ENCODE results near the gene OTUD3.

DNA sequence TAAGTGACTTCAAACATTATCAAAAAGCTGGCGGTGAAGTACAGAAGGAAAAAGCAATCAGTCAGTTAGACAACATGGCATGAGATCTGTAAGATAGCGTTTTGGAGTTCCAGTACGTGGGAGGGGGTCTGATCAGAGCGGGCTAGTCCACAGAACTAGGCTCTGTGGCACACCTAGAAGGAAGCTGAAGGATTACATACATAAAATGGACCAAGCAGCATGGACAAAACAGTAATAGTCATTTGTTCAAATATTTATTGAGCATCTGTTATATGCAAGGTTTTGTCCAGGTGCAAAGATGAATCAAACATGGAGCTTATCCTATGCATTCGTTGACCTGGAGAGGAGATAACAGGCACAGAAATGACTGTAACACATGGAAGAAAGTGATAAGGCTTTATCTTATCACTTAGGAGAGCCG is 64.1 kb downstream of the OTUD3 start:
- TF ChIP-seq, protein P1, sequence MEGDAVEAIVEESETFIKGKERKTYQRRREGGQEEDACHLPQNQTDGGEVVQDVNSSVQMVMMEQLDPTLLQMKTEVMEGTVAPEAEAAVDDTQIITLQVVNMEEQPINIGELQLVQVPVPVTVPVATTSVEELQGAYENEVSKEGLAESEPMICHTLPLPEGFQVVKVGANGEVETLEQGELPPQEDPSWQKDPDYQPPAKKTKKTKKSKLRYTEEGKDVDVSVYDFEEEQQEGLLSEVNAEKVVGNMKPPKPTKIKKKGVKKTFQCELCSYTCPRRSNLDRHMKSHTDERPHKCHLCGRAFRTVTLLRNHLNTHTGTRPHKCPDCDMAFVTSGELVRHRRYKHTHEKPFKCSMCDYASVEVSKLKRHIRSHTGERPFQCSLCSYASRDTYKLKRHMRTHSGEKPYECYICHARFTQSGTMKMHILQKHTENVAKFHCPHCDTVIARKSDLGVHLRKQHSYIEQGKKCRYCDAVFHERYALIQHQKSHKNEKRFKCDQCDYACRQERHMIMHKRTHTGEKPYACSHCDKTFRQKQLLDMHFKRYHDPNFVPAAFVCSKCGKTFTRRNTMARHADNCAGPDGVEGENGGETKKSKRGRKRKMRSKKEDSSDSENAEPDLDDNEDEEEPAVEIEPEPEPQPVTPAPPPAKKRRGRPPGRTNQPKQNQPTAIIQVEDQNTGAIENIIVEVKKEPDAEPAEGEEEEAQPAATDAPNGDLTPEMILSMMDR (IDR thresholded peaks at IDR 0.05): no peak
- TF ChIP-seq POLR2A (IDR thresholded peaks at IDR 0.05): no peak
